Activated B cell treated with CpG ODN at 0.5 μM for 24 hours (primary cell): ENCODE data around the gene SYMPK. TPM values are rescaled to one million over a fixed set of nuclear protein-coding genes. Genes with fewer than 3 reads are reported as not detected.

ENCODE experiments used
- ATAC-seq: fragments of 200-7000 bp; cut with Tn5 transposase; one replicate; pipeline ENCODE4 v1.10.0; 2021; ENCODE audit warnings: low read depth, mild to moderate bottlenecking, moderate library complexity
- CTCF ChIA-PET: fragments of 350-600 bp; sonication (Branson Sonifier 250); formaldehyde crosslinking; loops from one replicate; lab custom pipeline; 2021; ENCODE audit warnings: antibody characterized with exemption; lab: Charles Lee
- POLR2A ChIA-PET: fragments of 350-600 bp; sonication (Branson Sonifier 250); formaldehyde crosslinking; loops from one replicate; lab custom pipeline; 2021; ENCODE audit warnings: antibody characterized with exemption; lab: Charles Lee
- DNase-seq: peaks from one replicate; pipeline ENCODE4 v3.0.0; 2022
- H3K27ac Mint-ChIP-seq: one replicate; pipeline ENCODE4 v1.8.0; 2020; ENCODE audit warnings: mixed read lengths
- H3K27me3 Mint-ChIP-seq: one replicate; pipeline ENCODE4 v1.8.0; 2021; ENCODE audit warnings: mixed read lengths
- H3K36me3 Mint-ChIP-seq: one replicate; pipeline ENCODE4 v1.8.0; 2021; ENCODE audit warnings: low read depth, mixed read lengths
- H3K4me1 Mint-ChIP-seq: one replicate; pipeline ENCODE4 v1.8.0; 2021; ENCODE audit warnings: mixed read lengths
- H3K4me3 Mint-ChIP-seq: one replicate; pipeline ENCODE4 v1.8.0; 2020; ENCODE audit warnings: mild to moderate bottlenecking, mixed read lengths
- H3K9me3 Mint-ChIP-seq: one replicate; pipeline ENCODE4 v1.8.0; 2020; ENCODE audit warnings: mixed read lengths
- intact Hi-C: fragments of 100-400 bp; cut with micrococcal nuclease; formaldehyde crosslinking; loops from one replicate; pipeline ENCODE4 v1.15.1; 2024
- total RNA-seq: library from RNA; stranded (reverse); gene quantifications from 2 replicates; pipeline ENCODE4 v1.2.3, GENCODE V29; 2022
- TF ChIP-seq, protein P1 (sequence below): fragments of 200-600 bp; IDR thresholded peaks from one replicate; pipeline ENCODE4 v1.8.0; 2022; ENCODE audit warnings: antibody characterized with exemption, mild to moderate bottlenecking

The SYMPK gene
- total RNA-seq, 1 donor from 2014 or later, result 150 TPM

DNA sequence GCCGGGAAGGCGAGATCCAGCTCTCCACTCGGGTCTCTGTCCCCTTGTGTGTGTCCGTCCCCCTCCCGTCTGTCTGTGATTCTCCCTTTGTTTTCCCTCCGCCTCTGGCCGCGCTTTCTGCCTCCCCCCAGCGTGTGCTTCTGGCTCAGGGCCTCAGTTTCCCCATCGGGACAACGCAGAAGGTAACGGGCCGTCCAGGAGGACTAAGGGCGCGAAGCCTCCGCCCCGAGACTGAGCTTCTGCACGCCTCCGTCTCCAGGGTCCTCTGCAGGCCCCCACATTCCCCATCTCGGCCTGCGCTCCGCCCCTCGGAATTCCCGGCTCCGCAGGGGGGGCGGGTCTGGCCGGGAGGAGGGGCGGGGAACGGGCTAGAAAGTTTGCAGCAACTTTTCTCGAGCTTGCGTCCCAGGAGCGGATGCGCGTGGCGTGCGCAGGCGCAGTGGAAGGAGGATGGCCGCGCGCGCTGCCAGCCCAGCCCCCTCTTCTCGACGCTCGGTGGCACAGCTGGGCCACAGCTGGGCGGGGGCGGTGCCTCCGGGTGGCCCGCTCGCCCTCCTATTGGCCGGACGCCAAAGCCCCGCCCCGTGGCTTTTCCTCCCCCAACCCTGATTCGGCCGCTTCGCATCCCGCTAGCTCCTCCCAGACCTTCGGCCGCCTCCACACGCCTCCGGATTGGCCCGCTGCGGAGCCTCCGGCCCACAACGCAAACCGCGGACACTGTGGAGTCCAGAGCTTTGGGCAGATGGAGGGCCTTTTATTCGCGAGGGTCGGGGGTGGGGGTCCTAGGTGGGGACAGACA lies 93.8 kb downstream of the SYMPK start, which contains the start of gene SIX5:
TSS of gene SIX5 (minus strand) at position 269 of the 799 bp plus-strand sequence. CDS start 408 bp downstream, outside the sequence.
- Mint-ChIP-seq H3K4me1 (peaks cover 19% of the 10 kb centered on the region), H3K4me3 (peak within 1 kb of the TSS; percentile 89), H3K27ac (peak within 1 kb of the TSS; percentile 88), H3K9me3 (no peaks in the 10 kb centered on the region), H3K36me3 (no peaks in the 10 kb centered on the region), H3K27me3 (peaks cover 3% of the 10 kb centered on the region)
- intact Hi-C loops, result loop anchor here (1.0 to 2.0 kb wide), 4 partner anchors 52 to 248 kb away; partner anchors contain the start of gene SYMPK
- ChIA-PET CTCF (interaction anchor here (0.6 to 7.1 kb wide), 18 partner anchors 10 to 856 kb away, joined by 3 to 172 read pairs (median 4); partner anchors contain the start of genes FBXO46, PTGIR and QPCTL), POLR2A (interaction anchor here (0.6 to 3.4 kb wide), 30 partner anchors 9 to 1344 kb away, joined by 3 to 46 read pairs (median 6); partner anchors contain the start of genes CCDC61, DMPK, DMWD and FBXO46)
- peak; percentile 72 for ATAC-seq
- DNase-seq, result peak; percentile 95
- TF ChIP-seq, protein P1, sequence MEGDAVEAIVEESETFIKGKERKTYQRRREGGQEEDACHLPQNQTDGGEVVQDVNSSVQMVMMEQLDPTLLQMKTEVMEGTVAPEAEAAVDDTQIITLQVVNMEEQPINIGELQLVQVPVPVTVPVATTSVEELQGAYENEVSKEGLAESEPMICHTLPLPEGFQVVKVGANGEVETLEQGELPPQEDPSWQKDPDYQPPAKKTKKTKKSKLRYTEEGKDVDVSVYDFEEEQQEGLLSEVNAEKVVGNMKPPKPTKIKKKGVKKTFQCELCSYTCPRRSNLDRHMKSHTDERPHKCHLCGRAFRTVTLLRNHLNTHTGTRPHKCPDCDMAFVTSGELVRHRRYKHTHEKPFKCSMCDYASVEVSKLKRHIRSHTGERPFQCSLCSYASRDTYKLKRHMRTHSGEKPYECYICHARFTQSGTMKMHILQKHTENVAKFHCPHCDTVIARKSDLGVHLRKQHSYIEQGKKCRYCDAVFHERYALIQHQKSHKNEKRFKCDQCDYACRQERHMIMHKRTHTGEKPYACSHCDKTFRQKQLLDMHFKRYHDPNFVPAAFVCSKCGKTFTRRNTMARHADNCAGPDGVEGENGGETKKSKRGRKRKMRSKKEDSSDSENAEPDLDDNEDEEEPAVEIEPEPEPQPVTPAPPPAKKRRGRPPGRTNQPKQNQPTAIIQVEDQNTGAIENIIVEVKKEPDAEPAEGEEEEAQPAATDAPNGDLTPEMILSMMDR, result no peak

DNA sequence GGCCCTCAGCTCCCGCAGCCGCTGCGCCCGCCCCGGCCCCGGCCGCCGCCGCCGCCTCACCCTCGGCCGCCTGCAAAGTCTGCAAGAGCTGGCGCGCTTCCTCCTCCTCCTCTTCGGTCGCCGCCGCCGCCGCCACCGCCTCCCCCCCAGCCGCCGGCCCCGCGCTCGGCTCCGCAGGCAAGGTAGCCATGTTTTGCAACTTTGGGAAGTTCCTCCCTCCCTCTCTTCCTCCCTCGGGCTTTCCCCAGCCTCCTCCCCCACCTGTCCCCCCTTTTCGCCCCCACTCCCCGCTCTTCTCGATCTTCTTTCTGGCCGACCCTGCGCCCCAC lies 94.3 kb downstream of the SYMPK start:
- TF ChIP-seq, protein P1, result no peak
- Mint-ChIP-seq H3K36me3 (no peaks in the 10 kb centered on the region), H3K27ac (no peak overlapping the region), H3K9me3 (no peaks in the 10 kb centered on the region), H3K27me3 (peaks cover 3% of the 10 kb centered on the region), H3K4me3 (peak overlapping the region; percentile 89), H3K4me1 (peaks cover 19% of the 10 kb centered on the region)
- POLR2A ChIA-PET, result interaction anchor here (0.6 to 3.4 kb wide), 17 partner anchors 9 to 227 kb away, joined by 3 to 46 read pairs (median 10); partner anchors contain the start of genes CCDC61, DMWD, FBXO46 and FOXA3
- intact Hi-C loops, result loop anchor here (2.0 kb wide), 1 partner anchor 248 kb away; no protein-coding TSS in a partner anchor
- ATAC-seq, result no peak
- CTCF ChIA-PET, result interaction anchor here (0.8 to 7.1 kb wide), 7 partner anchors 10 to 242 kb away, joined by 3 to 172 read pairs (median 4); no protein-coding TSS in a partner anchor
- DNase-seq, result peak; percentile 42

DNA sequence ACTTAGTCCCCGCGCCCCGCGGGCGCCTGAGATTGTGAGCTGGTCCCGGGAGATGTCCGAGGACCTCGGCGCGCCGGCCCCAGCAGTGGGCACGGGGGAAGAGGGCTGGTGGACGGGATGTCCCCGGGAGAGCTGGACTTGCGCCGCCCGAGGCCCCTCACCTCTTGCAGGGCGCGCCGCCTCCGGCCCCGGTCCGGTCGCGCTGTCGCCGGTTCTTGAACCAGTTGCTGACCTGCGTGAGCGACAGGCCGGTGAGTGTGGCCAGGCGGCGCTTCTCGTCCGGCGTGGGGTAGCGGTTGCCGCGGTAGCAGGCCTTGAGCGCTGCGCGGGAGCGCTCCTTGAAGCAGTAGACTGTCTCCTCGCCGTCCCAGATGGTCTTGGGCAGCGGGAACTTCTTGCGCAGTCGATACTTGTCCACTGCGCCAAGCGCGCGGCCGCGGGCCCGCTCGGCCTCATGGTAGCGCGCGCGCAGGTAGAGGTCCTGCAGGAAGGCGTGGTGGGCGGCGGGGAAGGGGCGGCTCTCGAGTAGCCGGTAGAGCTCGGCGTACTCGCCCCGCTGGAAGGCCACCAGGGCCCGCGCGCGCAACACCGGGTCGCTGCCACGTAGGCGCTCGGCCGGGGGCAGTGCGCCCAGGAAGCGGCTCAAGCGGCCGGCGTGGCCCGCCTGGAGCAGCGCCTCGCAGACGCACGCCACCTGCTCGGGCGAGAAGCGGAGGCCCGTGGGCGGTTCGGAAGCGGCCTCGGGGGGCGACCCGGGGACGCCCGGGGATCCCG lies 94.9 kb downstream of the SYMPK start:
- DNase-seq (peak; percentile 45), ATAC-seq (no peak)
- H3K27ac Mint-ChIP-seq, result no peak overlapping the region
- H3K9me3 Mint-ChIP-seq, result no peaks in the 10 kb centered on the region
- peaks cover 3% of the 10 kb centered on the region for H3K27me3 Mint-ChIP-seq
- peak overlapping the region; percentile 72 for H3K4me3 Mint-ChIP-seq
- no peaks in the 10 kb centered on the region for H3K36me3 Mint-ChIP-seq
- ChIA-PET CTCF (interaction anchor here (1.2 to 7.1 kb wide), 2 partner anchors 30 to 53 kb away, joined by 4 to 172 read pairs; no protein-coding TSS in a partner anchor), POLR2A (interaction anchor here (0.6 to 3.4 kb wide), 9 partner anchors 8 to 1364 kb away, joined by 3 to 46 read pairs (median 16); partner anchors contain the start of genes DMWD, FBXO46, FOXA3 and MYPOP)
- intact Hi-C loops, result loop anchor here (2.0 kb wide), 1 partner anchor 249 kb away; no protein-coding TSS in a partner anchor
- peaks cover 16% of the 10 kb centered on the region for H3K4me1 Mint-ChIP-seq
- TF ChIP-seq, protein P1, result no peak

DNA sequence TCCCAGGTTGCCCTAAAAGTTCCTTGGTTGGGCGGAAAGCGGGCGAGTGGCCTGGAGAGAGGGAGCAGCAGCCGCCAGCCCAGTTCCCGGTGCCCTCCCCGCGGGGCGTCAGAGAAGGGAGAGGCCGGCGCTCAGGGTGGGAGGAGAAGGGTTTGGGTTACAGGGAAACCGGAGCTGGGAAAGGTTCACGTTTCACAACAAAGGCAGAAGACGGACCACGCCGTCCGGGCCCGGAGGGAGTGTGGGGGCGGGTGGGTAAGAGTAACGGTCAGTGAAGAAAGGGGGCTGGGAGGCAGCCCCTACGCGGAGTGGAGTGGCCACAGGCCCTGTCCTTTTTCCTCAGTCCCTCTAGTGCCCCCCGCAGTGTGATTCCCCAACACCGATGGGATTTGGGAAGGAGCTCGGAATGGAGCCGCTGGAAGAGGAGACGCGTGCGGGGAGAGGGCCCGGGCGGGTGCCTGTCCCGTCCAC lies 95.5 kb downstream of the SYMPK start:
- DNase-seq, result no peak
- peaks cover 16% of the 10 kb centered on the region for H3K4me1 Mint-ChIP-seq
- H3K36me3 Mint-ChIP-seq, result no peaks in the 10 kb centered on the region
- TF ChIP-seq, protein P1, result no peak
- ATAC-seq, result no peak
- intact Hi-C loops, result no loop called here
- peaks cover 3% of the 10 kb centered on the region for H3K27me3 Mint-ChIP-seq
- H3K27ac Mint-ChIP-seq, result no peak overlapping the region
- H3K4me3 Mint-ChIP-seq, result peak overlapping the region; percentile 38
- ChIA-PET CTCF (interaction anchor here (7.1 kb wide), 1 partner anchor 31 kb away, joined by 172 read pairs; no protein-coding TSS in a partner anchor), POLR2A (no interaction called here)
- H3K9me3 Mint-ChIP-seq, result no peaks in the 10 kb centered on the region
